Thyroid gland (tissue), 4 donors: ENCODE results near the gene TRIM5.

Experiments used
- POLR2A ChIP-seq, 2 donors: fragments of 450-650 bp; IDR thresholded peaks; one replicate each; pipeline ENCODE4 v1.6.1; 2017; ENCODE audit warnings: antibody characterized with exemption in 2 of 2, mild to moderate bottlenecking in 2 of 2, moderate library complexity in 1 of 2
- TF ChIP-seq, protein P1 (sequence below), 6 experiments: fragments of 200-600 bp in 3 of 6; fragments of 450-650 bp in 3 of 6; sonication (generic) in 3 of 6; IDR thresholded peaks; one replicate each; pipeline ENCODE4 v1.5.1; 2016 to 2019; ENCODE audit warnings: antibody characterized with exemption in 6 of 6, mild to moderate bottlenecking in 2 of 6, inconsistent platforms in 1 of 6, moderate library complexity in 1 of 6

DNA sequence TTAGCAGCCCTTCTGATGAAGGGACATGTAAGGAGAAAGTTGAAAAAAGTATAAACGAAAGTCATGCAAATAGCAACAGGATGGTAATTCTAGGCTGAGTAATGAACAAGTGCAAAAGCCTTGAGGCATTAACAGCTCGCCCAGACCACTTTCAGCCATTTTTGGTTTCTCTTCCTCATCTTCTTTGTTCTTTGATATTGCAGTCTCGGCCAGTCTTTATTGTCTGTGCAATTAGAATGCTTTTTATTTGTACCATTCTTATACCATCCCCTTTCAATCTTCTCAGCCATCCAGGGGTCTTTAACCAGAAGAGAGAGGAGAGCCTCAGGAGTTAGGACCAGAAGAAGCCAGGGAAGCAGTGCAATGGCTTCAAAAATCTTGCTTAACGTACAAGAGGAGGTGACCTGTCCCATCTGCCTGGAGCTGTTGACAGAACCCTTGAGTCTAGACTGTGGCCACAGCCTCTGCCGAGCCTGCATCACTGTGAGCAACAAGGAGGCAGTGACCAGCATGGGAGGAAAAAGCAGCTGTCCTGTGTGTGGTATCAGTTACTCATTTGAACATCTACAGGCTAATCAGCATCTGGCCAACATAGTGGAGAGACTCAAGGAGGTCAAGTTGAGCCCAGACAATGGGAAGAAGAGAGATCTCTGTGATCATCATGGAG lies 52.8 kb downstream of the TRIM5 start:
- TF ChIP-seq, protein P1, sequence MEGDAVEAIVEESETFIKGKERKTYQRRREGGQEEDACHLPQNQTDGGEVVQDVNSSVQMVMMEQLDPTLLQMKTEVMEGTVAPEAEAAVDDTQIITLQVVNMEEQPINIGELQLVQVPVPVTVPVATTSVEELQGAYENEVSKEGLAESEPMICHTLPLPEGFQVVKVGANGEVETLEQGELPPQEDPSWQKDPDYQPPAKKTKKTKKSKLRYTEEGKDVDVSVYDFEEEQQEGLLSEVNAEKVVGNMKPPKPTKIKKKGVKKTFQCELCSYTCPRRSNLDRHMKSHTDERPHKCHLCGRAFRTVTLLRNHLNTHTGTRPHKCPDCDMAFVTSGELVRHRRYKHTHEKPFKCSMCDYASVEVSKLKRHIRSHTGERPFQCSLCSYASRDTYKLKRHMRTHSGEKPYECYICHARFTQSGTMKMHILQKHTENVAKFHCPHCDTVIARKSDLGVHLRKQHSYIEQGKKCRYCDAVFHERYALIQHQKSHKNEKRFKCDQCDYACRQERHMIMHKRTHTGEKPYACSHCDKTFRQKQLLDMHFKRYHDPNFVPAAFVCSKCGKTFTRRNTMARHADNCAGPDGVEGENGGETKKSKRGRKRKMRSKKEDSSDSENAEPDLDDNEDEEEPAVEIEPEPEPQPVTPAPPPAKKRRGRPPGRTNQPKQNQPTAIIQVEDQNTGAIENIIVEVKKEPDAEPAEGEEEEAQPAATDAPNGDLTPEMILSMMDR (IDR thresholded peaks at IDR 0.05), result no peak
- no peak for TF ChIP-seq POLR2A (IDR thresholded peaks at IDR 0.05)
